CD4-positive, alpha-beta T cell (primary cell): ENCODE data around the gene ARFIP1. TPM values are rescaled to one million over a fixed set of nuclear protein-coding genes. Genes with fewer than 3 reads are reported as not detected.

Experiments used
- ATAC-seq: fragments of 200-7000 bp; cut with Tn5 transposase; one replicate; pipeline ENCODE4 v1.10.0; 2022; ENCODE audit warnings: mild to moderate bottlenecking; ENCODE audit not compliant: poor library complexity
- CTCF ChIA-PET: fragments of 350-600 bp; sonication (Branson Sonifier 250); formaldehyde crosslinking; loops from one replicate; lab custom pipeline; 2021; ENCODE audit warnings: antibody characterized with exemption, inconsistent platforms; lab: Charles Lee
- POLR2A ChIA-PET: fragments of 350-600 bp; sonication (Branson Sonifier 250); formaldehyde crosslinking; loops from one replicate; lab custom pipeline; 2021; ENCODE audit warnings: antibody characterized with exemption, inconsistent platforms; lab: Charles Lee
- DNase-seq, 14 experiments: peaks; one replicate each; pipeline ENCODE4 v3.0.0-alpha.2; 2013 to 2020; ENCODE audit warnings: mixed read lengths in 2 of 14
- H3K27ac ChIP-seq, 2 donors: one replicate each; pipeline versions ENCODE4 v1.5.1 to v1.7.0; 2013; ENCODE audit warnings: low read length in 2 of 2, low read depth in 1 of 2, mild to moderate bottlenecking in 1 of 2
- H3K27me3 ChIP-seq, 2 experiments: 1 replicate in 1 of 2; 2 replicates in 1 of 2; pipeline versions ENCODE4 v1.6.1 to v1.7.0; 2013; ENCODE audit warnings: low read length in 2 of 2, control low read depth in 1 of 2, mild to moderate bottlenecking in 1 of 2, moderate library complexity in 1 of 2; ENCODE audit not compliant: insufficient read depth in 2 of 2, control insufficient read depth in 1 of 2
- H3K36me3 ChIP-seq: one replicate; pipeline ENCODE4 v1.6.1; 2013; ENCODE audit warnings: low read length, control low read depth; ENCODE audit not compliant: insufficient read depth
- H3K4me1 ChIP-seq: one replicate; pipeline ENCODE4 v1.6.1; 2013; ENCODE audit warnings: low read length, control low read depth; ENCODE audit not compliant: insufficient read depth
- H3K4me3 ChIP-seq: one replicate; pipeline ENCODE4 v1.5.1; 2013; ENCODE audit warnings: mild to moderate bottlenecking, low read length, moderate library complexity
- H3K9me3 ChIP-seq, 2 experiments: 1 replicate in 1 of 2; 2 replicates in 1 of 2; pipeline versions ENCODE4 v1.6.1 to v1.7.0; 2013; ENCODE audit warnings: low read length in 2 of 2, mild to moderate bottlenecking in 2 of 2, control low read depth in 1 of 2, moderate library complexity in 1 of 2; ENCODE audit not compliant: control insufficient read depth in 1 of 2, insufficient read depth in 1 of 2
- H3K27ac Mint-ChIP-seq: one replicate; pipeline ENCODE4 v1.8.0; 2020; ENCODE audit warnings: mixed read lengths
- H3K27me3 Mint-ChIP-seq: one replicate; pipeline ENCODE4 v1.8.0; 2021; ENCODE audit warnings: mixed read lengths
- H3K36me3 Mint-ChIP-seq: one replicate; pipeline ENCODE4 v1.8.0; 2021; ENCODE audit warnings: low read depth, mixed read lengths
- H3K4me1 Mint-ChIP-seq: one replicate; pipeline ENCODE4 v1.8.0; 2021; ENCODE audit warnings: low read depth, mixed read lengths
- H3K4me3 Mint-ChIP-seq: one replicate; pipeline ENCODE4 v1.8.0; 2020; ENCODE audit warnings: mild to moderate bottlenecking, mixed read lengths
- H3K9me3 Mint-ChIP-seq: one replicate; pipeline ENCODE4 v1.8.0; 2020; ENCODE audit warnings: mixed read lengths
- CTCF ChIP-seq: fragments of 200-600 bp; IDR thresholded peaks from one replicate; pipeline ENCODE4 v1.8.0; 2022; ENCODE audit warnings: antibody characterized with exemption, mild to moderate bottlenecking
- intact Hi-C, 2 experiments: fragments of 100-400 bp; cut with DNase I in 1 of 2; cut with micrococcal nuclease in 1 of 2; formaldehyde crosslinking; loops; one replicate each; pipeline versions ENCODE4 v1.15.1 to v1.9.0; 2023 to 2025; cut with DNase I, micrococcal nuclease
- total RNA-seq, 174 experiments: library from RNA in 2 of 174; stranded (reverse) in 2 of 174; gene quantifications; one replicate each; pipeline ENCODE4 v1.2.3 and lab custom pipeline; 2021 to 2026

The ARFIP1 gene
- total RNA-seq, 2 experiments from 2014 or later: 2.6 to 3.0 TPM

GRCh38 chr4:152810715-152811287, 31.0 kb downstream of the ARFIP1 start:
- no peaks in the 10 kb centered on the region for H3K27me3 Mint-ChIP-seq
- no peak overlapping the region for H3K27ac Mint-ChIP-seq
- H3K9me3 Mint-ChIP-seq: peaks cover 22% of the 10 kb centered on the region
- Histone ChIP-seq H3K27me3 (no peaks in the 10 kb centered on the region), H3K36me3 (peaks cover 4% of the 10 kb centered on the region), H3K9me3 (peaks cover 14 to 20% of the 10 kb centered on the region in 2 experiments), H3K4me1 (no peaks in the 10 kb centered on the region), H3K27ac (no peak overlapping the region), H3K4me3 (no peak overlapping the region)
- intact Hi-C loops: no loop called here
- H3K36me3 Mint-ChIP-seq: peaks cover 76% of the 10 kb centered on the region
- no peak for ATAC-seq
- DNase-seq: no peak
- H3K4me3 Mint-ChIP-seq: no peak overlapping the region
- no peak for TF ChIP-seq CTCF
- CTCF ChIA-PET: interaction anchor here (0.7 kb wide), 1 partner anchor 564 kb away, joined by 6 read pairs; no protein-coding TSS in a partner anchor
- POLR2A ChIA-PET: no interaction called here
- peaks cover 25% of the 10 kb centered on the region for H3K4me1 Mint-ChIP-seq

- CTCF ChIA-PET: no interaction called here
- no peaks in the 10 kb centered on the region for H3K27me3 Mint-ChIP-seq
- ATAC-seq: no peak
Measured at GRCh38 chr4:152815078-152815477, 35.3 kb downstream of the ARFIP1 start.

GRCh38 chr4:152817331-152817730, 37.6 kb downstream of the ARFIP1 start:
- POLR2A ChIA-PET: interaction anchor here (1.7 kb wide), 1 partner anchor 38 kb away, joined by 4 read pairs; no protein-coding TSS in a partner anchor
- Mint-ChIP-seq H3K9me3 (peaks cover 23% of the 10 kb centered on the region), H3K36me3 (peaks cover 74% of the 10 kb centered on the region), H3K27me3 (no peaks in the 10 kb centered on the region), H3K4me1 (peaks cover 24% of the 10 kb centered on the region), H3K4me3 (no peak overlapping the region), H3K27ac (no peak overlapping the region)
- DNase-seq: peak in 1 of 14 experiments; percentile 9
- peaks cover 4% of the 10 kb centered on the region for H3K36me3 ChIP-seq
- no peak overlapping the region for H3K4me3 ChIP-seq
- H3K27me3 ChIP-seq: no peaks in the 10 kb centered on the region
- no peaks in the 10 kb centered on the region for H3K4me1 ChIP-seq
- intact Hi-C loops: no loop called here
- no peak overlapping the region for H3K27ac ChIP-seq
- no peak for ATAC-seq
- CTCF ChIA-PET: no interaction called here
- no peak for TF ChIP-seq CTCF
- peaks cover 11 to 25% of the 10 kb centered on the region in 2 experiments for H3K9me3 ChIP-seq

More at GRCh38 chr4:152815078-152815477, 35.3 kb downstream of the ARFIP1 start:
- no peaks in the 10 kb centered on the region for H3K4me1 ChIP-seq
- Mint-ChIP-seq H3K9me3 (peaks cover 30% of the 10 kb centered on the region), H3K4me3 (no peak overlapping the region), H3K36me3 (peaks cover 89% of the 10 kb centered on the region), H3K27ac (no peak overlapping the region), H3K4me1 (peaks cover 24% of the 10 kb centered on the region)
- H3K4me3 ChIP-seq: no peak overlapping the region
- intact Hi-C loops: no loop called here
- H3K36me3 ChIP-seq: peaks cover 4% of the 10 kb centered on the region
- POLR2A ChIA-PET: no interaction called here
- no peaks in the 10 kb centered on the region for H3K27me3 ChIP-seq
- H3K9me3 ChIP-seq: peaks cover 16 to 25% of the 10 kb centered on the region in 2 experiments
- no peak overlapping the region for H3K27ac ChIP-seq
- no peak for DNase-seq
- no peak for TF ChIP-seq CTCF
